Right atrium auricular region (tissue), 2 donors: ENCODE data around the gene NME9. TPM values are rescaled to one million over a fixed set of nuclear protein-coding genes. Genes with fewer than 3 reads are reported as not detected.
A peak's percentile ranks its signal among the peaks of the same experiment; 100 is the strongest.

Source experiments
- DNase-seq: peaks from one replicate; pipeline ENCODE4 v3.0.0-alpha.2; 2019; ENCODE audit warnings: low spot score
- H3K27ac ChIP-seq, 2 donors: fragments of 200-600 bp; sonication (generic); 1 replicate in 1 of 2; 2 replicates in 1 of 2; pipeline ENCODE4 v1.5.1; 2016 to 2019
- H3K27me3 ChIP-seq, 2 donors: fragments of 200-600 bp; sonication (generic); one replicate each; pipeline versions ENCODE4 v1.5.1 to v1.6.0; 2017 to 2019
- H3K36me3 ChIP-seq: fragments of 200-600 bp; sonication (generic); one replicate; pipeline ENCODE4 v1.5.1; 2016
- H3K4me1 ChIP-seq, 2 donors: fragments of 200-600 bp; sonication (generic); one replicate each; pipeline versions ENCODE4 v1.5.1 to v1.6.0; 2017 to 2019
- H3K4me3 ChIP-seq, 2 donors: fragments of 200-600 bp; sonication (generic); 1 replicate in 1 of 2; 2 replicates in 1 of 2; pipeline ENCODE4 v1.5.1; 2017 to 2019; ENCODE audit warnings: mild to moderate bottlenecking in 1 of 2, moderate library complexity in 1 of 2
- H3K9me3 ChIP-seq, 2 donors: fragments of 200-600 bp; sonication (generic); one replicate each; pipeline ENCODE4 v1.5.1; 2019
- CTCF ChIP-seq, 2 donors: fragments of 200-600 bp; sonication (generic); IDR thresholded peaks; one replicate each; pipeline ENCODE4 v1.5.1; 2019; ENCODE audit warnings: antibody characterized with exemption in 2 of 2
- total RNA-seq, 2 donors: library from RNA; depleted of rRNA; stranded (reverse); fragments of >200 nt; gene quantifications; one replicate each; pipeline ENCODE4 v1.1.0, GENCODE V29; 2016

NME9 gene
- total RNA-seq, 2 donors from 2014 or later: not detected

GRCh38 chr3:138370321-138370720 is 40.7 kb upstream of the NME9 start:
- peak overlapping the region; percentile 79 to 95 for H3K27ac ChIP-seq
- no peaks in the 10 kb centered on the region for H3K9me3 ChIP-seq
- no peaks in the 10 kb centered on the region for H3K27me3 ChIP-seq
- no peak for DNase-seq
- peaks cover 0 to 86% of the 10 kb centered on the region in 2 donors for H3K4me1 ChIP-seq
- no peak for TF ChIP-seq CTCF (IDR thresholded peaks at IDR 0.05)
- no peak overlapping the region for H3K4me3 ChIP-seq
- peaks cover 3% of the 10 kb centered on the region for H3K36me3 ChIP-seq

DNA sequence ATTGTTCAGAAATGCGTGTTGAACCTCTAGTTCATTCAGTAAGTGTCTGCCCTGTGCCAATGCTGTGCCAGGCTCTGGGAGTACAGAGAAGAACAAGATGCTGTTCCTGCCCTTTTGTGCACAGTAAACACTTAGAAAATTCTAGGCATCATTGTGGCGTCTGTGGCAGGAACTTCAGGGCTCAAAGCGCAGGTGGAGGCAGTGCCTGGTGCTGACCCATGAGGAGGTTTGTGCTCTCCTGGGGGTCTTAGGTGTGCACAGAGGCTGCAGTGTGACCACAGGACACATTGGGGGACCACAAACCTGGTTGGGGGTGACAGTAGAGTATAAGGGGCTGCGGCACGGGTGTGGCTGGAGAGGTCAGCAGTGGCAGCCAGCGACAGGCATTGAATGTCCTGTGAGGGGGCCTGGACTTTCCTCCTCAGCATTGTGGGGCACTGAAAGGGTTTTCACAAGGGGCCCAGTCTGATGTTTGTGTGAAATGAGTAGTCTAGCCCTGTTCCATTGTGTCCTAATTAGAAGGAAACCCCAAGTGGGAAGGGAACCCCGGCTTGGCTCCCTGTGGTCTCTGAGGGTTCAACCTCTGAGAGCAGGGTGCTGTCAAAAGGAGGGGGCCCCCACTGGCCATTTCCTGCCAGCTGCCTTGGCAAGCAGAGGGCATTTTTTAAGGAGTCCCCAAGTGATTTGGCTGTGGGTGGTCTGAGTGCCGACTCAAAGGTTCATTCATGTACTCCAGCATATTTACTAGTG is 39.7 kb upstream of the NME9 start:
- H3K36me3 ChIP-seq: no peaks in the 10 kb centered on the region
- no peaks in the 10 kb centered on the region for H3K9me3 ChIP-seq
- H3K27ac ChIP-seq: peak overlapping the region; percentile 79 to 95
- H3K4me1 ChIP-seq: peaks cover 0 to 86% of the 10 kb centered on the region in 2 donors
- H3K27me3 ChIP-seq: no peaks in the 10 kb centered on the region
- TF ChIP-seq CTCF (IDR thresholded peaks at IDR 0.05): no peak
- DNase-seq: no peak
- H3K4me3 ChIP-seq: no peak overlapping the region

DNA sequence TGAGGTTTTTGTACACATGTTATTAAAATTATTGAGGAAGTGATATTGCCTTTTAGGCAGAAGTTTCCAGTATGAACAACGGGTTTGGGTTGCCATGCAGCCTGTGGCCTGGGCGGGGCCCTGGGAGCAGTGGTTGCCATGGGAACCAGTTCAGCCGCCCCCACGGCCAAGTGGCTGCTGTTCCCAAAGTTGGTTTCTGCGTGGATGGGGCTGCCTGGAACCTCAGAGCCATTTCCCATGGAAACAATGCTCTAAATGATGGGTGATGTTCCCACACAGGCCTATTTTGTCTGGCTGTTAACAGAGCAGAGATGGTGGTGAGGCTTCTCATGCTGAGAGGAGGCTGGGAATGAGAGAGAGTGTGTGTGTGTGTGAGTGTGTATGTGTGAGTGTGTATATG is 38.3 kb upstream of the NME9 start:
- H3K36me3 ChIP-seq: no peaks in the 10 kb centered on the region
- H3K27me3 ChIP-seq: no peaks in the 10 kb centered on the region
- peak overlapping the region; percentile 79 to 95 for H3K27ac ChIP-seq
- H3K4me3 ChIP-seq: no peak overlapping the region
- no peak for TF ChIP-seq CTCF (IDR thresholded peaks at IDR 0.05)
- H3K4me1 ChIP-seq: peaks cover 0 to 96% of the 10 kb centered on the region in 2 donors
- no peaks in the 10 kb centered on the region for H3K9me3 ChIP-seq
- DNase-seq: peak; percentile 75

DNA sequence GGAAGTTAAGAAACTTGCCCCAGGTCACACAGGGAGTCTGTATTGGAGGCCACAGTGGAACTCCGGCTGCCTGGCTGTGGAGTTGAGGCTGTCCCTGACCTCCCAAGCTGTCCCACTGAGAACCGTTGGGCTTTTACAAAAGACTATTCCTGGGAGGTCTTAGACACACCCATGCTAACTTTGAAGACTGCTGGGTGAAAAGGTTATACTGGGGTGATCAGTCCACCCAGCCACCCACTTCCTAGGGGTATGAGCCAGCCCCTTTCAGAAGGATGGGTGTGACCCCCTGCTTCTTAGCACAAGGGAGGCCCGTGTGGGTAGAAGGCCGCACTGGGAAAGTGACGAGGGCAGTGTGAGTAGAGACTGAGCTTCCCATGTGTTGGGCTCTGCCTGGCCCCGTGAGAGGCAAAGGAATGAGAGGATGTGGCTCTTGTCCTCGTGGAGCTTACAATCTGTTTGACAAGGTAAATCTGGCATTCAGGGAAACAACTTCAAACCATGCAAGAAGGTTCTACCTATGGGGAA is 37.7 kb upstream of the NME9 start:
- H3K4me3 ChIP-seq: no peak overlapping the region

DNA sequence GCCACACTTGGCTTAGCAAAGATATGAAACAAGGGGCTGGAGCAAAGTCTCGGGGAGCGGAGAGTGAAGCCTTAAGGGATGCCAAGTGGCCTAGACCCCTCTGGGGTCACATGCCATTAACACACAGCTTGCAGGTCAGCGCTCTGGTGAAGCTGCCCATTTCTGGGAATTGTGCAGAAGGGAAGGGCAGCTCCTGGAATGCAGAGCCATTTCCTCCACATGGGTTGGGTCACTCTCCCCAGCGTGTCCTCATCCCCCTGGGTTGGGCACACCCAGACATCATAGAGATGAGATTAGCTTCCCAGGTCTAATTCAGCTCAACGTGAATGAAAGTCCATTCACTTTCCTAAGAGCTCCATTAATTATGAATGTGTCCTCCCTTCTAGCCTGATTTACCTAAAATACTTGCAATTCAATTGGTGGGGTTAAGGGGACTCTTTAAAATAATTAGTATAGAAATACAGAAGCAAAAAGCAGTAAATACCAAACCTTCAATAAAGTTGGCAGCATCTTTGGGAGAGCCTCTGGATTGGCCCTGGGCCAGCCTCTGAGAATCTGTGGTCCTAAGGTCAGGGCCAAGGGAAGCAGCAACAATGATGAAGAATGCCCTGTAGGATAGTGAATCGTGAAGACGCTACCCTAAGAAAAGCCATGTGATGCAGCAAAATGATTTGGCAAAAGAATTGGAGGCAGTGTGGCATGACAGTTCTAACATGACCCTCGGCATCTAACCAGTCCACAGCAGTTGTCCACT is 36.5 kb upstream of the NME9 start:
- no peak for DNase-seq
- H3K27me3 ChIP-seq: no peaks in the 10 kb centered on the region
- TF ChIP-seq CTCF (IDR thresholded peaks at IDR 0.05): no peak
- H3K9me3 ChIP-seq: no peaks in the 10 kb centered on the region
- no peak overlapping the region for H3K4me3 ChIP-seq
- peak overlapping the region; percentile 79 to 95 for H3K27ac ChIP-seq
- H3K36me3 ChIP-seq: no peaks in the 10 kb centered on the region
- peaks cover 0 to 100% of the 10 kb centered on the region in 2 donors for H3K4me1 ChIP-seq

More for the DNA sequence above, 37.7 kb upstream of the NME9 start:
- Histone ChIP-seq H3K36me3 (no peaks in the 10 kb centered on the region), H3K27ac (peak overlapping the region; percentile 79 to 95), H3K9me3 (no peaks in the 10 kb centered on the region), H3K4me1 (peaks cover 0 to 100% of the 10 kb centered on the region in 2 donors), H3K27me3 (no peaks in the 10 kb centered on the region)
- no peak for TF ChIP-seq CTCF (IDR thresholded peaks at IDR 0.05)
- DNase-seq: no peak
